Measurements from ENCODE around the gene INHBE. TPM values are rescaled to one million over a fixed set of nuclear protein-coding genes. Genes with fewer than 3 reads are reported as not detected.

Gene INHBE
- total and polyA plus RNA-seq, 2 of the 8 experiments (the other 6 are each of a cell fraction or from before 2014, with no cell fraction given), result 10.2 to 18.8 TPM

- TF ChIP-seq, protein P1, sequence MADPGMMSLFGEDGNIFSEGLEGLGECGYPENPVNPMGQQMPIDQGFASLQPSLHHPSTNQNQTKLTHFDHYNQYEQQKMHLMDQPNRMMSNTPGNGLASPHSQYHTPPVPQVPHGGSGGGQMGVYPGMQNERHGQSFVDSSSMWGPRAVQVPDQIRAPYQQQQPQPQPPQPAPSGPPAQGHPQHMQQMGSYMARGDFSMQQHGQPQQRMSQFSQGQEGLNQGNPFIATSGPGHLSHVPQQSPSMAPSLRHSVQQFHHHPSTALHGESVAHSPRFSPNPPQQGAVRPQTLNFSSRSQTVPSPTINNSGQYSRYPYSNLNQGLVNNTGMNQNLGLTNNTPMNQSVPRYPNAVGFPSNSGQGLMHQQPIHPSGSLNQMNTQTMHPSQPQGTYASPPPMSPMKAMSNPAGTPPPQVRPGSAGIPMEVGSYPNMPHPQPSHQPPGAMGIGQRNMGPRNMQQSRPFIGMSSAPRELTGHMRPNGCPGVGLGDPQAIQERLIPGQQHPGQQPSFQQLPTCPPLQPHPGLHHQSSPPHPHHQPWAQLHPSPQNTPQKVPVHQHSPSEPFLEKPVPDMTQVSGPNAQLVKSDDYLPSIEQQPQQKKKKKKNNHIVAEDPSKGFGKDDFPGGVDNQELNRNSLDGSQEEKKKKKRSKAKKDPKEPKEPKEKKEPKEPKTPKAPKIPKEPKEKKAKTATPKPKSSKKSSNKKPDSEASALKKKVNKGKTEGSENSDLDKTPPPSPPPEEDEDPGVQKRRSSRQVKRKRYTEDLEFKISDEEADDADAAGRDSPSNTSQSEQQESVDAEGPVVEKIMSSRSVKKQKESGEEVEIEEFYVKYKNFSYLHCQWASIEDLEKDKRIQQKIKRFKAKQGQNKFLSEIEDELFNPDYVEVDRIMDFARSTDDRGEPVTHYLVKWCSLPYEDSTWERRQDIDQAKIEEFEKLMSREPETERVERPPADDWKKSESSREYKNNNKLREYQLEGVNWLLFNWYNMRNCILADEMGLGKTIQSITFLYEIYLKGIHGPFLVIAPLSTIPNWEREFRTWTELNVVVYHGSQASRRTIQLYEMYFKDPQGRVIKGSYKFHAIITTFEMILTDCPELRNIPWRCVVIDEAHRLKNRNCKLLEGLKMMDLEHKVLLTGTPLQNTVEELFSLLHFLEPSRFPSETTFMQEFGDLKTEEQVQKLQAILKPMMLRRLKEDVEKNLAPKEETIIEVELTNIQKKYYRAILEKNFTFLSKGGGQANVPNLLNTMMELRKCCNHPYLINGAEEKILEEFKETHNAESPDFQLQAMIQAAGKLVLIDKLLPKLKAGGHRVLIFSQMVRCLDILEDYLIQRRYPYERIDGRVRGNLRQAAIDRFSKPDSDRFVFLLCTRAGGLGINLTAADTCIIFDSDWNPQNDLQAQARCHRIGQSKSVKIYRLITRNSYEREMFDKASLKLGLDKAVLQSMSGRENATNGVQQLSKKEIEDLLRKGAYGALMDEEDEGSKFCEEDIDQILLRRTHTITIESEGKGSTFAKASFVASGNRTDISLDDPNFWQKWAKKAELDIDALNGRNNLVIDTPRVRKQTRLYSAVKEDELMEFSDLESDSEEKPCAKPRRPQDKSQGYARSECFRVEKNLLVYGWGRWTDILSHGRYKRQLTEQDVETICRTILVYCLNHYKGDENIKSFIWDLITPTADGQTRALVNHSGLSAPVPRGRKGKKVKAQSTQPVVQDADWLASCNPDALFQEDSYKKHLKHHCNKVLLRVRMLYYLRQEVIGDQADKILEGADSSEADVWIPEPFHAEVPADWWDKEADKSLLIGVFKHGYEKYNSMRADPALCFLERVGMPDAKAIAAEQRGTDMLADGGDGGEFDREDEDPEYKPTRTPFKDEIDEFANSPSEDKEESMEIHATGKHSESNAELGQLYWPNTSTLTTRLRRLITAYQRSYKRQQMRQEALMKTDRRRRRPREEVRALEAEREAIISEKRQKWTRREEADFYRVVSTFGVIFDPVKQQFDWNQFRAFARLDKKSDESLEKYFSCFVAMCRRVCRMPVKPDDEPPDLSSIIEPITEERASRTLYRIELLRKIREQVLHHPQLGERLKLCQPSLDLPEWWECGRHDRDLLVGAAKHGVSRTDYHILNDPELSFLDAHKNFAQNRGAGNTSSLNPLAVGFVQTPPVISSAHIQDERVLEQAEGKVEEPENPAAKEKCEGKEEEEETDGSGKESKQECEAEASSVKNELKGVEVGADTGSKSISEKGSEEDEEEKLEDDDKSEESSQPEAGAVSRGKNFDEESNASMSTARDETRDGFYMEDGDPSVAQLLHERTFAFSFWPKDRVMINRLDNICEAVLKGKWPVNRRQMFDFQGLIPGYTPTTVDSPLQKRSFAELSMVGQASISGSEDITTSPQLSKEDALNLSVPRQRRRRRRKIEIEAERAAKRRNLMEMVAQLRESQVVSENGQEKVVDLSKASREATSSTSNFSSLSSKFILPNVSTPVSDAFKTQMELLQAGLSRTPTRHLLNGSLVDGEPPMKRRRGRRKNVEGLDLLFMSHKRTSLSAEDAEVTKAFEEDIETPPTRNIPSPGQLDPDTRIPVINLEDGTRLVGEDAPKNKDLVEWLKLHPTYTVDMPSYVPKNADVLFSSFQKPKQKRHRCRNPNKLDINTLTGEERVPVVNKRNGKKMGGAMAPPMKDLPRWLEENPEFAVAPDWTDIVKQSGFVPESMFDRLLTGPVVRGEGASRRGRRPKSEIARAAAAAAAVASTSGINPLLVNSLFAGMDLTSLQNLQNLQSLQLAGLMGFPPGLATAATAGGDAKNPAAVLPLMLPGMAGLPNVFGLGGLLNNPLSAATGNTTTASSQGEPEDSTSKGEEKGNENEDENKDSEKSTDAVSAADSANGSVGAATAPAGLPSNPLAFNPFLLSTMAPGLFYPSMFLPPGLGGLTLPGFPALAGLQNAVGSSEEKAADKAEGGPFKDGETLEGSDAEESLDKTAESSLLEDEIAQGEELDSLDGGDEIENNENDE (IDR thresholded peaks at IDR 0.05; ENCODE audit: insufficient replicate concordance, low read length), result no peak
- TF ChIP-seq EGR1 (IDR thresholded peaks at IDR 0.05; ENCODE audit: borderline replicate concordance, low read depth, low read length) (no peak), RNF2 (IDR thresholded peaks at IDR 0.05; ENCODE audit: borderline replicate concordance, low read depth, low read length, missing control alignments, poor library complexity, severe bottlenecking) (peak; percentile 80), TAF7 (optimal IDR thresholded peaks at IDR 0.05; ENCODE audit: borderline replicate concordance, low read depth, low read length) (no peak), HDAC6 (IDR thresholded peaks at IDR 0.05; ENCODE audit: low read depth, low read length) (no peak), BCL11A (IDR thresholded peaks at IDR 0.05; ENCODE audit: low read depth in 2 of 2, low read length in 2 of 2) (no peak), ASH2L (IDR thresholded peaks at IDR 0.05; ENCODE audit: low read length) (peak; percentile 59)
Observed at GRCh38 chr12:57475271-57476161, 20.4 kb downstream of the INHBE start (continued).
